ENCODE measurements around the gene EDN2. TPM values are rescaled to one million over a fixed set of nuclear protein-coding genes. Genes with fewer than 3 reads are reported as not detected.

The EDN2 gene
- polyA plus RNA-seq, 1 experiment: 0.19 TPM

DNA sequence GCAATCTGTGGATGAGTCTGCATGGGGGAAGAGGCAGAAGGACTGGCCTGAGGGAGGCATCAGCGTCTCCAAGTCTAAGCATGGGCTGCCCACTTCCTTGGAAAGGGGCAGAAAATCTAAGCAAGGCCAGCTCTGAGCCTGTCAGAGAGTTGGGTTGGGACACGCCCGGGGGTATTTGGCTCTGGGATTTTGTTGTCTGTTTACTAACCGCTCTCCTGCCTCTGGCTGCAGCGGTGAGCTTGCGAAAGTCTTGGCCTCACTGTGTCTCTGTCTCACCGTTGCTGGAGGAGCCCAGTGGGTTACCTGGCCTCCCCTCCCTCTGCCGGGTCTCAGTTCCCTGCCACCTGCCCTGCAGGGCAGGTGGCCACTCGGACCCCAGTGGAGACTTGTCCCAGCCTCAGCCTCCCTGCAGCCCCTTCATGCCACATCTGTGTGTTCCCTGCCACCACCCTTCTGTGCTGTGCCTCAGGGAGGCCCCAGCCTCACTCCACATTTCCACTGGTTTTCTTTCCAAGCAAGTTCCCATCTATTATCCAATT, 33.7 kb downstream of the EDN2 start:
- Histone ChIP-seq H3K27ac (ENCODE audit: low read depth, low read length) (no peak overlapping the region), H3K27me3 (ENCODE audit: control insufficient read depth, insufficient read depth, low read length) (peaks cover 22% of the 10 kb centered on the region), H3K9me3 (ENCODE audit: control insufficient read depth, insufficient read depth, low read length) (0 out of 2 replicates have a peak, but pooled peaks cover under 1% of the 10 kb centered on the region), H3K4me3 (ENCODE audit: low read depth, low read length) (no peak overlapping the region)
- ChIA-PET POLR2A (no interaction called here), CTCF (interaction anchor here (1.3 to 1.6 kb wide), 2 partner anchors 17 to 19 kb away, joined by 4 to 6 read pairs; no protein-coding TSS in a partner anchor)
- TF ChIP-seq, protein P1, sequence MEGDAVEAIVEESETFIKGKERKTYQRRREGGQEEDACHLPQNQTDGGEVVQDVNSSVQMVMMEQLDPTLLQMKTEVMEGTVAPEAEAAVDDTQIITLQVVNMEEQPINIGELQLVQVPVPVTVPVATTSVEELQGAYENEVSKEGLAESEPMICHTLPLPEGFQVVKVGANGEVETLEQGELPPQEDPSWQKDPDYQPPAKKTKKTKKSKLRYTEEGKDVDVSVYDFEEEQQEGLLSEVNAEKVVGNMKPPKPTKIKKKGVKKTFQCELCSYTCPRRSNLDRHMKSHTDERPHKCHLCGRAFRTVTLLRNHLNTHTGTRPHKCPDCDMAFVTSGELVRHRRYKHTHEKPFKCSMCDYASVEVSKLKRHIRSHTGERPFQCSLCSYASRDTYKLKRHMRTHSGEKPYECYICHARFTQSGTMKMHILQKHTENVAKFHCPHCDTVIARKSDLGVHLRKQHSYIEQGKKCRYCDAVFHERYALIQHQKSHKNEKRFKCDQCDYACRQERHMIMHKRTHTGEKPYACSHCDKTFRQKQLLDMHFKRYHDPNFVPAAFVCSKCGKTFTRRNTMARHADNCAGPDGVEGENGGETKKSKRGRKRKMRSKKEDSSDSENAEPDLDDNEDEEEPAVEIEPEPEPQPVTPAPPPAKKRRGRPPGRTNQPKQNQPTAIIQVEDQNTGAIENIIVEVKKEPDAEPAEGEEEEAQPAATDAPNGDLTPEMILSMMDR (IDR thresholded peaks at IDR 0.05; ENCODE audit: low read depth, low read length): no peak
- no peak for DNase-seq (ENCODE audit: low read depth, low spot score)

DNA sequence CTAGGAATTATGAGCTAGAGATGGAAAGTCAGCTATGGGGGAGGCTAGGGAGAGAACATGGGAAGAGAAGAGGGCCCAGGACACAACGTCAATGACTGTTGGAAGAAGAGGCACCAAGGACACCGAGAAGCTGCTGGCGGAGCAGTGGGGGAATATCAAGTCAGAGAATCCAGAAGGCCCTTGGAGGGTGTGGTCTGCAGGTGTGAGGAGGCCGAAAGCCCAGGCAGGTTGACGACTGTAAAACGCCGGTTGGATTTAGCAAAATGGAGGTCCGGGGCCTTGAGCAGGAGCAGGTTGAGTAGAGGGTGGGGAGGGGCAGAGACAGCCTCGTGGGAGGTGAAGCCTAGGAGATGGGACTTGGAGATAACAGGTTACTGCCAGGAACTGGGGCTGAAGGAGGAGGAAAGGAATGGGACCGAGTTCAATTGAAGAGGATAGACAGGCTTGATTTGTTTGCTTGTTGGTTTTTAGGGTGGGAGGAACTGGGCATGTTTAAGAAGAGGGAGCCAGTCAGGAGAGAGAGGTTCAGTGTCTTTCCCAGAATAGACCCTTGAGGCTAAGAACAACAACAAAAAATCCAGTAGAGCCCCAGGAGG, 35.1 kb downstream of the EDN2 start:
- Histone ChIP-seq H3K27me3 (ENCODE audit: control insufficient read depth, insufficient read depth, low read length) (peaks cover 25% of the 10 kb centered on the region), H3K9me3 (ENCODE audit: control insufficient read depth, insufficient read depth, low read length) (peaks cover 9% of the 10 kb centered on the region), H3K4me3 (ENCODE audit: low read depth, low read length) (no peak overlapping the region), H3K27ac (ENCODE audit: low read depth, low read length) (no peak overlapping the region)
- TF ChIP-seq, protein P1 (IDR thresholded peaks at IDR 0.05; ENCODE audit: low read depth, low read length): no peak
- CTCF ChIA-PET: interaction anchor here (1.3 kb wide), 1 partner anchor 18 kb away, joined by 4 read pairs; no protein-coding TSS in a partner anchor
- no peak for DNase-seq (ENCODE audit: low read depth, low spot score)
- POLR2A ChIA-PET: no interaction called here

DNA sequence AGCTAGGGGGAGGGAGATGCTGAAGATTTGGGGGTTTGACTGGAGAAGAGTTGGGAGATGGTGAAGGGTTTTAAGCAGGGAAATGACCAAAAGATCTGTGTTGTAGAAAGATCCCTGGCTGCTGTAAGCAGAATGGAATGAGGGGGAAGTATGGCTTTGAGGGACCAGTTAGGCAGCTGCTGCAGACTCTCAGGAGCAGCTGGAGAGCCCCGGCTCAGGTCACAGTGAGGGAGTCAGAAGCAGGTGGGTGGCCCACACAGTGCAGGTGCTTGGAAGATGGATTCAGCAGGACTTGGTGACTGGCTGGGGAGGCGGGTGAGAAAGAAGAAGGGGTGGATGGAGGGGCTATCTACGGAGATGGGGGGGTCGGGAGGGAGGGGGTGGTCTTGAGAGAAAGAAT, 35.7 kb downstream of the EDN2 start:
- CTCF ChIA-PET: no interaction called here
- Histone ChIP-seq H3K27ac (ENCODE audit: low read depth, low read length) (no peak overlapping the region), H3K27me3 (ENCODE audit: control insufficient read depth, insufficient read depth, low read length) (peaks cover 25% of the 10 kb centered on the region), H3K9me3 (ENCODE audit: control insufficient read depth, insufficient read depth, low read length) (peaks cover 15% of the 10 kb centered on the region), H3K4me3 (ENCODE audit: low read depth, low read length) (no peak overlapping the region)
- TF ChIP-seq, protein P1 (IDR thresholded peaks at IDR 0.05; ENCODE audit: low read depth, low read length): no peak
- no peak for DNase-seq (ENCODE audit: low read depth, low spot score)
- POLR2A ChIA-PET: no interaction called here

DNA sequence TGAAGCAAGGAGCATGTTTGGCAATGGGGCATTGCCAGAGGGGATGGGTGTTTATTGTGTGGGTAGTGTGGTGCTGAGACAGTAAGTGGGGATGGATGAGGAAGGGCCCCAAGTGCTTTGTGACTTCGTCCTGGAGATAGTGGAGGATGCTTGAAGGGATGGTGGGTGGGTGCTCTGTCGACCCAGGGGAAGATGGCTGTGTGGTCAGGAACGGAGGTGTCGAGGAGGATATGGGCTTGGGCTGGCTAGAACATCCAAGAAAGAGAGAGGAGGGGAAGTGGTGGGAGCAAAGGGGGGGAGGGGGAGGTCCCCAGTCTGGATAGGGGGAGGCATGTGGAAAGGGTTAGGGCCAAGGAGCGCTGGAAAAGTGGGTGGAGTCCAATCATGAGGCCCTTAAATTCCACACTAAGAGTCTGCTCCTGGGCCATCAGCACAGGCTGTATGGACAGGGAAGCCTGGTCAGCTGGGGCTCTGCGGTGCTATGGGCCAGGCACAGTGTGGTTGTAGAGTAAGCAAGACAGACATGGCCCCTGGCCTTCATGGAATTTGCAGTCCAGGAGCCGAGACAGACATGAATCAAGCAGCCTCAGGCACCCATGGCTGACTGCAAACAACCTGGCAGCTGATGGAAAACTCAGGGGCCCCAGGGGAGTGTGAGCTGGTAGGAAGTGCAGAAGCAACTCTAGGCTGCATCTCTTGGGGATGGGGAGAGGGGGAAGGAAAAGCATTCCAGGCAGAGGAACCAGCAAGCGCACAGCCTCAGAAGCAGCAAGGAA, 36.3 kb downstream of the EDN2 start:
- Histone ChIP-seq H3K9me3 (ENCODE audit: control insufficient read depth, insufficient read depth, low read length) (peaks cover 18% of the 10 kb centered on the region), H3K27ac (ENCODE audit: low read depth, low read length) (no peak overlapping the region), H3K27me3 (ENCODE audit: control insufficient read depth, insufficient read depth, low read length) (peaks cover 27% of the 10 kb centered on the region), H3K4me3 (ENCODE audit: low read depth, low read length) (no peak overlapping the region)
- CTCF ChIA-PET: interaction anchor here (1.4 kb wide), 1 partner anchor 16 kb away, joined by 8 read pairs; no protein-coding TSS in a partner anchor
- POLR2A ChIA-PET: no interaction called here
- TF ChIP-seq, protein P1 (IDR thresholded peaks at IDR 0.05; ENCODE audit: low read depth, low read length): no peak
- no peak for DNase-seq (ENCODE audit: low read depth, low spot score)
